Renal pelvis (tissue), 4 donors: Measurements from ENCODE around the gene SDK1. TPM values are rescaled to one million over a fixed set of nuclear protein-coding genes. Genes with fewer than 3 reads are reported as not detected.

ENCODE experiments used
- DNase-seq: peaks from one replicate; pipeline ENCODE4 v3.0.0-alpha.2; 2013
- polyA plus RNA-seq, 3 donors: library from polyadenylated mRNA; unstranded; fragments of 120-200 nt; gene quantifications; one replicate each; pipeline ENCODE4 v1.2.1, GENCODE V29; 2013; ENCODE audit not compliant: insufficient read length in 3 of 3

Gene SDK1
- polyA plus RNA-seq, 3 donors: 7.5 to 8.9 (median 8.4) TPM

DNA sequence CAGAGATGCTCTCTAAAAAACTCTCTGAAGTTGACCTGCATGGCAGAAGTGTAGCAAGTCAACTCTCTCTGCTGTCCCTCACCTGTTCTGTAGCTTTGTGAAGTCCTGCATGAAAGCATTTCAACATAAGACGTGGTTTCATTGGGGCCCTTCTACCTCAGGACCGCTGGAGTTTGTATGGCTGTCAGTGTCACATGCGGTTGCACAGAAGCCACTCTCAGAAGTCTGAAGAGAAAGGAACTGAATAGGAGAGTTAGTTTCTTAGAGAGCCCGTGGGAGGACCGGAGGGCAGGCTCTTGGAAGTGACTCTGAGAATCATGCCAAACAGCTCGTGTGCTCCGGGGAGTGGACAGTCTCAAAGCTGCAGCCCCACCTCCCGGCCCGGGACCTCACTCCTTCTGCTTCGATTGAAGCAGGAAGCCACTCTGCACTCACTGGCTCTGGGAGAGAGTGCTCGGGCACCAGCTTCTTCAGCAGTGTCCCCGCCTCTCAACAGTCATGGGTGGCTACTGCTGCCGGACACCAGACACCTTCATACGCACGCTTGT is 486.7 kb downstream of the SDK1 start:
- DNase-seq: peak; percentile 26

DNA sequence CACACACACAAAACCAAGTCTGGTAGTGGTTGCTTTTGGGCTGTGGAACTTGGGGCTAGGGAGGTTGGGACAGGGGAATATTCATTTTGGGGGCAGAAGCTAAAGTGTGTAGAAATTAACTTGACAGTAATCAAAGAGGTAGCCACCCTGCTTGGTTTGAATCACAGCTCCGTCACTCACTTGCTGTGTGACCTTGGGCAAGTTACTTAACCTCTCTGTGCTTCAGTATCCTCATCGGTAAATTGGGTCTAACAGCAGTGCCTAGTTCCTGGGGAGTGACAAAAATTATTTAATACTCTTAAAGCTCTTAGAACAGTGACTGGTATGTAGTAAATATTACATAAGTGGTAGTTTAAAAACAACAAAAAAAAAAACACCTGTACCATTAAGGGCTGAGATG is 489.8 kb downstream of the SDK1 start:
- DNase-seq: no peak

DNA sequence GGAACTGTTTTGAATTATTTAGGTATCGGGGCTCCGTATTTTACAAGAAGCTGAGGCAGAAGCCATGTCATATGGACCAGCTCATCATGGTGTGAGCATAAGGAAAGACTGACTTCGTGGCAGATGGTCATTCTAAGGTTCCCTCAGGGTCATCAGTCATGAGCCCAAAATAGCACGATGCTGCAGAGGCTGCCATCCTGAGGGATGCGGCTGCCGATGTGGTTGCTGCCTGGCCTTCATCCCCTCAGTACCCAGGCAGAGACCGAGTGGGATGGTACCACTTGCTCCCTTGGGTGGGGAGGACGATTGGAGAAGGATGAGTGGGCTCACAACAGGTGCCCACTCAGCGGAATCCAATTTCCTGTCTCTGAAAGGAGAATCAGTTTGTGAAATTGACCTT is 490.3 kb downstream of the SDK1 start:
- no peak for DNase-seq

DNA sequence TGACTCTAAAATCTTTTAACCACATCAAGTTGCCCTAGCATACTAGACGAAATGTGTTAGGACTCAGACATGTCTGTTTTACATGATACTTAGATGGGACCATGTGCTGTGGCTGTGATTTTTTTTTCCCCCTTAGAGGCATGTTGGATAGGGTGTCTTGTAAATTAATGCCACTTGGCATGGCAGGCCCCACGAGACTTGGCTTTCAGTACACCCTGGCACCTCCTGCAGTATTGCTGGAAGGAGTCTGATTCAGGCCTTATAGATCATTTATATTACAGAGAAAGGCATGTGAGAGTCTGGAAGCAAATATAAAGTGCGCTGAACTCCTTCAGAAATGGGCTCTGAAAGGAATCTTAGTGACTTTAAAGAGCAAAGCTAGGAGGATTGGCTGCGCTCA is 494.1 kb downstream of the SDK1 start:
- DNase-seq: no peak

DNA sequence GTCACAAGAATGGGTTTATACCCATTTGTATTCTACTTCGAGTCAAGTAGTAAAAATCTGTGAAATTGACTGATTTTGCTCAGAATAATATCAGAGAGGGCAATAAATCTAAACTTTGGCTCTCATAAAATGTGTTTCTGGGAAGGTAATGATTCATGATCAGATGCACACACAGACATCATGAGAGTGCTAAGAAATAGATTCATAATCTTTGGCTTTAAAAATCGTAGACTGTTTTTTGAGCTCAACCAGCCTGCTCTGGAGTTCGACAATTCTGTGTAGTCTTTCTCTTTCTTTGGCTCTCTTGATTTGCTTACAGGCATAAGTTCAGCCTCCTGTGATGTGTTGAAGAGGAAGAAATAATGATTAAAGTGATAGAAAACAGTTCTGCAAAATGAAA is 494.7 kb downstream of the SDK1 start:
- DNase-seq: no peak

DNA sequence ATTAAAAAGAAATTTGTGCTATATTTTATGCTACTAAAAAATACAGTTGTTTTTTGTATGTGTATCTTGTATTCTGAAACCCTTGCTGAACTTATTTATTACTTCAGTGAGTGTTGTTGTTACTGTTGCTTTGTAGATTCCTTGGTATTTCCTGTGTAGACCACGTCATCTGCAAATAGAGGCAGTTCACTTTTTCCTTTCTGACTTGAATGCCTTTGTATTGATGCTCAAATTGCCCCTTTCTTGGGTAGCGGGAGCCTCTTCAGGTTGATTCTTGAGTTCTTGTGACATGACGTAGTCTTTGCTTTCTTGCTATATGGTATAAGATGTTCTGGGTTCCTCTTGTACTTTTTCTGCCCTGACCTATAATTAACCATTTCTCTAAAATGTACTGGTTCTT is 504.1 kb downstream of the SDK1 start:
- no peak for DNase-seq

DNA sequence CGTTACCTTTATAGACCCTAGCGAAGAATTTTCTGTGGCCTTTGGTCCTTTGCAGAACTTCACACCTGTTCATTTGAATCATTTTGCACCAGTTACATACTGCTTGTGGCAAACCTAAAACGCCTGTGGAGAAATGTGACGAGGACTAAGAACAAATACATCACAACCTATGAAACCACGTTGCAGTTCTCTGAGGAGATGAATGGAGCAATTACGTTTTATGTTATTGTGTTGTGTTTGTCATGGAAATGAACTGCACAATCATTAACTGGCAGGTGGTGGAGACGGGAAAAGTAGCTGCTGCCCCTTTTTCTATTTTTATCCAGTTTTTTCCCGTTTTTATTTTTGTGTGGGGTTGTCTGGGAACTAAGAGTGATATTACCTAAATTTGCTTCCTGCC is 505.5 kb downstream of the SDK1 start:
- no peak for DNase-seq

DNA sequence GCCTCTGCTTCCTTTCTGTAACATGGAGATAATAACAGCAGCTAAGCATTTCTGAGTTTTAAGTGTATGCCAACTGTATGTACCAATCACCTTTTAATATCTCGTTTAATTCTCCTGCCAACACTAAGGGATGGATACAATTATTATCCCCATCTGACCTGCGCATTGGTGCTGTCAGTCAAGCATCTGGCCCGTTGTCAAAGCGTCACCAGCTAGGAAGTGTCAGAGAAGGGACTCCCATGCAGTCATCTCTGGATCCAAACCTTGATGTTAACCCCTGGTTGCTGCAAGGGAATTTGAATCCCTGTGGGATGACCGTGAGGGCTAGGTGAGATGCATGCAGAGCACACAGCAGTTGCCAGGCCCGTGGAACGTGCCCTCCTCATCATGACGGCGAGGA is 506.8 kb downstream of the SDK1 start:
- no peak for DNase-seq

DNA sequence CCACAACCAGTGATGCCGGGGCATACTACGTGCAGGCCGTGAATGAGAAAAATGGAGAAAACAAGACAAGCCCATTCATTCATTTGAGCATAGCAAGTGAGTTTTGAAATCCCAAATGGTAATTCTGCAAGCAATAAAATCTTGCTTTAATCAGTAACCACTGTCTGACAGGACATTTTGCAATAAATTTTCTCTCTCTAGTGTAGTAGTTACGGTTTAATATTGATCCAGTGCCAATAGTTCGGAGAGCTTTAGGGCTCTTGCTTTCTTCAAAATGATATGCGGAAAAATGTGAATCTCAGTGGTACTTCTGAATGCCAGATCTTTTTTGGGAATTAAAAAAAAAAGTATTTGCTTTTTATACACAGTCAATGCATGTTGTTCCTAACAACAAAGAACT is 520.4 kb downstream of the SDK1 start:
- no peak for DNase-seq

DNA sequence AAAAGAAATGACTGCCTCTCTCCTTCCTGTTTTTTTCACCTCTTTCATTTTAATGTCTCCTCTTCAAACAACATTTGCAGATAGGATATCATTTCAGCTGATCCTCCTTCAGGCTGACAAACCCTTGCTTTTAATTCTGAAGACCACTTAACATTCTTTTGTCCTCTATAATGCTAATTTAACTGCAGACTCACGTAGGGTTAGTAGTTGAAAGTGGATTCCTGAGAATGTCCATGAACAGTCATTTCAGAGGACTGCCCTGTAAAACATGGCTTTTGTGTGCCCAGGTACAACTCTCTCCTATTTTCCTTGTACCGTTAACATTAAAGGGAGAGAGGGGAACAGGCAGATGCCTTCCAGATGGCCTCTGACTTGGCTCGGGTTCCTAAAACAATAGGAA is 524.4 kb downstream of the SDK1 start:
- no peak for DNase-seq

DNA sequence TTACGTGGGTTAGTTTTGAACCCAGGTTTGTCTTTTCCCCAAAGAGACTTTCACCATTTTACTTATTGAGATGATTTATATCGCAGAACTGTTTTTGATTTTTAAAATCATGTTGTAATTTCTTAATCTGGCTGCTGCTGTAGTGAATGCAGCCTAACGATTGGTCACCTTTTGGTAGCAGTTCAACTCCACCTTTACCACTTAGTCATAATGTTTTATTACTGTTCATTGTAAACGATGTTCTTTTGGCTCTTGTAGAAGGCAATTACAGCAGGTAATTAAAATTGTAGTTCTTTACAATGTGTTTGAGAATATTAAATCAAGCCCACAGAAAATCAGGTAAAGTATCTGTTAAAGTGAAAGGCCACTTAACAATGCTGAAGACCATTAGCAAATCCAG is 531.1 kb downstream of the SDK1 start:
- no peak for DNase-seq

DNA sequence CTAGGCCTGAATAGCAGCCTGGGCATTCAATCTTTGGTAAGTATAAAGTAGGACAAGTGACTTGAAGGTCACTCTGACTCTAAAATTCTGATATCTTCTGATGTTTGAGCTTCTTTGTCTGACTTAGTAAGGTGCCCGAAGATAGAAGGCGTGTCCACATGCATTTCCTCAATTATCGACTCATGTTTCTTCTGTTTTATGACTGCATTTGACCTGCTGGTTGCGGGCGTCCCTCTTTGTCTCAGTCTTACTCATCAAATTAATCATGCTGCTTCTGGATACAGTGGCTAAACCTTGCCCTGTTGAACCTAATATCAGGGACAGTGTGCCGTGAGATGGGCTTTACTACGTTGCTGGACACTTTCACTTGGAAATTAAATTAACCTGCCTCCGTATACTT is 534.1 kb downstream of the SDK1 start:
- DNase-seq: no peak

DNA sequence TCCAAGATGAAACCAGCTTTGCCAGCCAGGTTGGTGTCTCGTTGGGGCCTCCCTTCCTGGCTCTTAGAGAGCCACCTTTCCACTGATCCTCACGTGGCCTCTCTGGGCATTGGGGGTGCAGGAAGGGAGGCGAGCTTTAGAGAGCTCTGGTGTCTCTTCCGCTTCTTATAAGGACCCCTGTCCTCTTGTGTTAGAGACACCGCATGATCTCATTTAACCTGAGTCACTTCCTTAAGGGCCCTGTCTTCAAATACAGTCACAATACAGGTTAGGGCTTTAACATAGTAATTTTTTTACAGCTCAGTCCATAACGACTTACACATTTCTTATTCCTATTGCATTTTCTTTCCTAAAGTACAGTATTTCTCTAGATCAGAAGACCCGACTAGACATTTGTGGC is 535.8 kb downstream of the SDK1 start:
- DNase-seq: no peak

DNA sequence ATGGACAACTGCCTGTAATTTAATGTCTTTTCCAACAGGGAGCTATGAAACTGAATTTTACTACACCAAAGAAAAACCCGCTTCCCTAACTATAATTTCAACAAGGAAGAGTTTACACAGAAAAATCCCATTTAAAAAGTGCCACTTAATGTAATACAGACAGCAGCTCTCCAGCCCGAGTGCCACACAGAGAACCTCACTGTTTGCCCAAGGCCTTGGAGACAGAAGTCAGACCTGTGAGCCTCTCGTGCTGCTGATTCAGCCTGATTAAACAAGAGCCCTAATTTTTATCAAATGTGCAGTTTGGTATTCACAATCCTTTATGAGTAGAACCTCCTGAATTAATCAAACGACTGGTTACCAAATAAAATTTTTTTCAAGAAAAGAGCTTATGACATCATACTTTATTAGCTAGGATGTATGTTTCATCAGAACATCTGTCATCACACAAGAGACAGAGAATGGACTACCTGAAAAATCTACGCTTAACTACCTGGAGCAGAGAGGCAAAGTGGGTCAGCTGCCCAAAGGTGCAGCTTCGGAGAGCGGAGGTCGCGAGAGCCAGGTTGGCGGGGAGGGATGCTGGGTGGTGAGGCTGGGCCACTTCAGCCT is 543.6 kb downstream of the SDK1 start:
- no peak for DNase-seq

DNA sequence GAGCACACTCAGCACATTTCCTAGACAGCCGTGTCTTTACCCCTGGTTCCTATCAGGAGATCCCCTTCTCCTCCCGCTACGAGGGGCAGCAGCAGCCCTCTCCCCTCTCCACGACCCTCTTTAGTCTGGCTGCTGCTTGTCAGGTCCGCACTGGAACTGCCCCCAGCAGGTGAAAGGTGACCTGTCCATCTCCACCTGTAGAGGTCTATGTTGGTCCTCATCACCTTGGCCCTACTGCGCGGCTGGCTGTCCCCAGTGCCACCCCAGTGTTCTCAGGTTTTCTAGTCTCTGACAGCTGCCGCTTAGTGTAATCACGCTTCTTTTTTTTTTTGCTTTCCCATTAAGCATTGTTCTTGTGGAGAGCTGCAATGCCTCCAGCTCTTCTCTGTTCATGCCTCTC is 545.7 kb downstream of the SDK1 start:
- DNase-seq: no peak

DNA sequence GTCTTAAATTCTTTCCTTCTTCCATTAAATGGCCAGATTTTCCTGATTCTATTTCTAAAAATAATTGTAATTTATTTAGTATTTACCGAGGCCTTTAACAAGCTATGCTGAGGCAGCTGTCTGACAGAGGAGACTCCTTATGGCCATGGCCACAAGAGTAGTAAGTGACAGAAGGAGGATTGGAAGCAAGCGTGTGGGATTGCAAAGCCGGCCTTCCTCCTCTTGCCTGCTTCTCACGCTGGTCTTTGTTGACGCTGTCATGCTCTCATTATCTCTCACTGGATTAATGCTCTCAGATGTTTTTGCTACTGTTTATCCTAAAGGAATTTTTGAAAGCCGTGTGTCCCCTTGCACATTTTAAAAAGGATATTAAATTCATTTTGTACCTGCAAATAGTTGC is 546.3 kb downstream of the SDK1 start:
- DNase-seq: no peak

DNA sequence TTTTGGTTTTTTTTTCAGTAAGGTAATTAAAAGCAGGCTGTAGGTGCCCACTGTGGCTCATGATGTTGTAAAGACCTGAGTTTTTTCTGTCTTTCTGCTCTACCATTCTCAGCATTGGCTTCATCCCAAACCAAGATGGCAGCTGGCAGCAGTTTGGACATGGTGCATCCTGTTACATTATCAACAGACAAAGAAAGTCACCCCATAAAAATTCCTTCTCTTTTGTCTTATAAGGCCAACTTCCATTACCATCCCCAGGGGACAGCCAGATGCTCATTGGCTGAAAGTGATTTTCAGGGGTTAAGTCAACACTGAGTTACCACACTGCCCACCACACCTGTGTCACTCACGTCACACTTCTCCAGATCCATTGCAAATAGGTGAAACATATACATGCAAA is 558.4 kb downstream of the SDK1 start:
- DNase-seq: no peak

DNA sequence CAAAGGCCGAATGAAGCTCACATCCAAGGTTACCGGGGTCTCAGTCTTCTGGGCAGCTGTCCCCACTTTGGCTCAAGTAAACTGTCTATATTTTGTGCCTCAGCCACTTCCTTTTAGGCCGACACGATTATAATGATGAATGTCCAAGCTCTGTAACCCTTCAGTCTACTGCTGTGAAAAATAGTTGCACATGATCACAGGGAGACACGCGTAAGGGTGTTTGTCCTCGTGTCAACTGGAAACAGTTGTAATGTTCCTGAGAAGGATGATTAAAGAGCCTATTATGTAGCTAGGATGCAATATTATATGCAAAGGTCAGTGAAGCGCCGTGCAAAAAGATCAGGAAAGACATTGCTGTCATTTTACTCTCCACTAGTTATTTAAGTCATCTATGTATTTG is 559.9 kb downstream of the SDK1 start:
- no peak for DNase-seq

DNA sequence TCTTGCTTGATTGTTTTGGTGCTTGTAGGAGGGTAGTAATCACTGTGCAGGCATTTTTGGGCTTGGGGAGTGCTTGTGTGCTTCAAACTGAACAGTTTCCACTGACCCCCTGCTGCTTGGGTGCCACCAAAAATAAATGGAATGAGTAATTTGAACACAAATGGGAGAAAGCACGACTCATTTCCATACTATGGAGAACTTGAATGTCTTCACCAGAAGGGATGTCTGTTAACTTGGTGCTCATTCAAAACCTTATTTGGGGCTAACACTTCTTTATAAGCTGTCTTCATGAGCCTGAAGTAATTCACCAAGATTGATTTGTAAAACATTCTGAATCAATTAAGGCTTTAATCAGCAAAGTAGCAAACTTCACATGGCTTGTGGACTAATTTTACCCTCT is 560.3 kb downstream of the SDK1 start:
- DNase-seq: no peak

DNA sequence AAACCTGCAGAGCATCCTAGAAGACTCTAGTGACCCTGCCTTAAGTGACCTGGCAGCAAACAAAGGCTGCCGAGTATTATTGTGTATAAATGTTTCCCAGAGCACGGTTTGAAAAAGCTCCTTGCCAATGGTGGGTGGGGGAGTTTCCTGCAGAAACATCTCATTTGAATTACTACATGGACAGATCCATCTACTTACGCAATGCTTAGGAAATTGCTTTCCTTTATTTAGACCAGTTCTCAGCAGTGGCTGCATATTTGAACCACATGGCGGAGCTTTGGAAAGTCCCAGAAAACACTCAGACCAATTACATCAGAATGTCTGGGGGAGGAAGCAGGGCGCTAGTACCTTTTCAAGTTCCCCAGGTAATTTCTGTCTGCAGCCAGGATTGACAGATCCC is 560.9 kb downstream of the SDK1 start:
- DNase-seq: peak; percentile 55

DNA sequence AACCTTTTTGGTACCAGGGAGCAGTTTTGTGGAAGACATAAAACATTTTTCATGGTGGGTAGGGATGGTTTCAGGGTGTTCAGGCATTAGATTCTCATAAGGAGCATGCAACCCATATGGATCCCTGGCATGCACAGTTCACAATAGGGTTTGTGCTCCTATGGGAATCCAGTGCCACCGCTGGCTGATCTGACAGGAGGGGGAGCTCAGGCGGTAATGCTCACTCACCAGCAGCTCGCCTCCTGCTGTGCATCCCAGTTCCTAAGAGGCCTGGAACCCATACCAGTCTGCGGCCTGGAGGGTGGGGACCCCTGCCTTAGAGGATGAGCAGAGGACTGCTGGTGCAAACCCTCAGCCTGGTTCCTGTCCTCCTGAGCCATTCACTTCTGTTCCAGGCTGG is 561.7 kb downstream of the SDK1 start:
- DNase-seq: no peak

DNA sequence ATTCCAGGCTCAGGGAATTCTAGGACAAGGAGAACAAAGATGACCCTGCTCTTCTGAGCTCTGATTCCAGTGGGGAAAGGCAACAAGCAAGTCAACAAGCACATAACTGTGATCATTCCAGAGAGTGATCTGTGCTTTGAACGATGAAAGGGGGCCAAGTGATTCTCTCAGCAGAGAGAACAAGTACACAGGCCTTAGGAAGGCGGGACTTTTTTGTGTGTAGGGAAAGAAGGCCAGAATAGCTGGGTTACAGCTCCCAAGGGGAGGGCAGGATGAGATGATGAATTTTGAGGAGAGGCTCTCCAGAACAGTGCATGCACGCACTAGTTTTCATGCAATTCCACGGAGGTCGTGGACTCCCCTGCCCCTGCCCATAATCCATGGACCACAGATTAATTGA is 565.2 kb downstream of the SDK1 start:
- no peak for DNase-seq

DNA sequence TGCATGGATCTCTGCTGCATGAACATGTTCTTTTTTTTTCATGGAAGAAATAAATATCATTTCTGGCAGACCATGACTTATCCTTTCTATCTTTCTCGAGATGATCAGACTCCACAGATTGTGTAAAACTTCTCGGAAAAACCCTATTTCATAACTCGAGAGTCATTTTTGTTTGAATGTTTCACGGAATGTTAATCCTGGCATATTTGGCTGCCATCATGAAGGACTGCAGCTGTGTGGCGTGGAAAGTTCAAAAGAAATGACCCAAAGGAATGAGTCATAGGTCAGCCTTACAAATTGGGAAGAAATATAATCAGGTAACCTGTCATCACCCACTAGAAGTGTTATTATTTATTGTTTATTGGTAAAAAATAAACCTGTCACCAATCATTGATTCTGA is 566.8 kb downstream of the SDK1 start:
- no peak for DNase-seq

DNA sequence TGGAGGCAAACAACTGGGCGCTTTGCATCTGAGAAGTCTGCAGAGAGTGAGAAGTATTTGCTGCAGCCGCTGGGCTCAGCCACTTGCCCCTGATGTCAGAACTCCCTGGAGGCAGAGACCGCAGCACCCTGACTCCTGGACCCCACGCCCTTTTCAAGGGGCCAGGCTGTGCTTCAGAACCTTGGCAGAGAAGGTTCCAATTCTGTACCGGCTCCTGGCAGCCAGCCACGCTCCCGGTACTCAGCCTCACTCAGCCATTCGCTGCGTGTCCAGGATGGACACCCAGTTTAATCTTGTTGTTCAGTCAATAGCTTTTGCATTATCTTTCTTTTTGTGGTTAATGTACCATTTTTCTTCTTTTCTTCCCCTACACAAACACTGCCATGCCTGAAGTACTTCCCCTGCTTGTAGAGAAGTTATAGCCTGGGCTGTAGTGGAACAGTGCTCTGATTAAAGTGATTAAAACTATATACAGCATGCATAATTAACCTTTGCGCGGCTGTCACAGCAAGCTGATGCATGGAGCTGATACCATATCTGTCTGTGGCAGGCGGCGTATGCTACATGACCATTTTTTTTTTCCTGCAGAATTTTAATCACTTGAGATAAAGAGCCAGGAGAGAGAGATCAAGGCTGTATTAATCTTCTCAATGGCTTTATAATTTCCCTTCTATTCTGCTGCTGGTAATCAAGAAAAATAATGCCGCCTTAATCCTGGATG is 578.5 kb downstream of the SDK1 start:
- no peak for DNase-seq
